HCT116 (cell line): ENCODE data around the gene PHPT1.

ENCODE experiments used
- CTCF ChIP-seq, 3 experiments: fragments of 200-600 bp in 1 of 3; sonication (generic) in 1 of 3; IDR thresholded peaks in 2 of 3; conservative IDR thresholded peaks in 1 of 3; 2 replicates each; pipeline ENCODE4 v1.5.1; 2012 to 2017; ENCODE audit warnings: low read depth in 2 of 3, low read length in 2 of 3, antibody characterized with exemption in 1 of 3, borderline replicate concordance in 1 of 3, control low read depth in 1 of 3, mild to moderate bottlenecking in 1 of 3, mixed read lengths in 1 of 3, mixed run types in 1 of 3, moderate library complexity in 1 of 3; ENCODE audit not compliant: insufficient read depth in 1 of 3
- EZH2 ChIP-seq: fragments of 200-600 bp; sonication (generic); IDR thresholded peaks from 2 replicates; pipeline ENCODE4 v1.6.1; 2017; ENCODE audit warnings: antibody characterized with exemption, mixed run types
- POLR2A ChIP-seq: IDR thresholded peaks from 2 replicates; pipeline ENCODE4 v1.7.0; 2011; ENCODE audit warnings: borderline replicate concordance; ENCODE audit not compliant: insufficient read depth, insufficient read length; ENCODE audit errors: extremely low read depth
- POLR2AphosphoS5 ChIP-seq: IDR thresholded peaks from 2 replicates; pipeline ENCODE4 v1.6.1; 2011; ENCODE audit warnings: mild to moderate bottlenecking, low read depth, low read length, moderate library complexity
- YY1 ChIP-seq: IDR thresholded peaks from 2 replicates; pipeline ENCODE4 v1.6.1; 2011; ENCODE audit warnings: low read length, low read depth, moderate library complexity, mild to moderate bottlenecking; ENCODE audit not compliant: insufficient replicate concordance; ENCODE audit errors: extremely low read depth

- TF ChIP-seq EZH2 = no peak
- TF ChIP-seq CTCF (IDR thresholded peaks at IDR 0.05 in 2 of 3, conservative IDR thresholded peaks at IDR 0.05 in 1 of 3; ENCODE audit: borderline replicate concordance in 1 of 3, insufficient read depth in 1 of 3, low read depth in 2 of 3, low read length in 2 of 3) = no peak
- no peak for TF ChIP-seq POLR2A
- TF ChIP-seq POLR2AphosphoS5 = no peak
- no peak for TF ChIP-seq YY1
Observed at GRCh38 chr9:136832581-136832980, 16.6 kb upstream of the PHPT1 start.
